GM12801 (cell line): ENCODE results near the gene EPX.

ENCODE experiments used
- TF ChIP-seq, protein P1 (sequence below): IDR thresholded peaks from one replicate; pipeline ENCODE4 v1.5.1; 2011; ENCODE audit warnings: control low read depth; ENCODE audit not compliant: insufficient read length; ENCODE audit errors: extremely low read depth

The EPX gene

GRCh38 chr17:58200024-58200633, 7.6 kb downstream of the EPX start:
- TF ChIP-seq, protein P1, sequence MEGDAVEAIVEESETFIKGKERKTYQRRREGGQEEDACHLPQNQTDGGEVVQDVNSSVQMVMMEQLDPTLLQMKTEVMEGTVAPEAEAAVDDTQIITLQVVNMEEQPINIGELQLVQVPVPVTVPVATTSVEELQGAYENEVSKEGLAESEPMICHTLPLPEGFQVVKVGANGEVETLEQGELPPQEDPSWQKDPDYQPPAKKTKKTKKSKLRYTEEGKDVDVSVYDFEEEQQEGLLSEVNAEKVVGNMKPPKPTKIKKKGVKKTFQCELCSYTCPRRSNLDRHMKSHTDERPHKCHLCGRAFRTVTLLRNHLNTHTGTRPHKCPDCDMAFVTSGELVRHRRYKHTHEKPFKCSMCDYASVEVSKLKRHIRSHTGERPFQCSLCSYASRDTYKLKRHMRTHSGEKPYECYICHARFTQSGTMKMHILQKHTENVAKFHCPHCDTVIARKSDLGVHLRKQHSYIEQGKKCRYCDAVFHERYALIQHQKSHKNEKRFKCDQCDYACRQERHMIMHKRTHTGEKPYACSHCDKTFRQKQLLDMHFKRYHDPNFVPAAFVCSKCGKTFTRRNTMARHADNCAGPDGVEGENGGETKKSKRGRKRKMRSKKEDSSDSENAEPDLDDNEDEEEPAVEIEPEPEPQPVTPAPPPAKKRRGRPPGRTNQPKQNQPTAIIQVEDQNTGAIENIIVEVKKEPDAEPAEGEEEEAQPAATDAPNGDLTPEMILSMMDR, result no peak

DNA sequence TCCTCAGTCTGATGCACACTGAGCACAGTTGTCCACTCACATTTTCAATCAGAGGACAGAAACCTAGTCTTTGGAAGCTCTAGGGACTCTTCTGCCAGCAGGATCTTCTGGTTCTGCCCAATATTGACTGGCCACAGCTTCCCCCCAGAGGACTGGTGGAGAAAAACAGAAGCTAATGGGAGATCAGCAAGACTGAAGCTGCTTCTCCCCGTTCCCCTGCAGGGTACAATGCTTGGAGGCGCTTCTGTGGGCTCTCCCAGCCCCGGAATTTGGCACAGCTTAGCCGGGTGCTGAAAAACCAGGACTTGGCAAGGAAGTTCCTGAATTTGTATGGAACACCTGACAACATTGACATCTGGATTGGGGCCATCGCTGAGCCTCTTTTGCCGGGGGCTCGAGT, 10.3 kb downstream of the EPX start:
- TF ChIP-seq, protein P1, result no peak

DNA sequence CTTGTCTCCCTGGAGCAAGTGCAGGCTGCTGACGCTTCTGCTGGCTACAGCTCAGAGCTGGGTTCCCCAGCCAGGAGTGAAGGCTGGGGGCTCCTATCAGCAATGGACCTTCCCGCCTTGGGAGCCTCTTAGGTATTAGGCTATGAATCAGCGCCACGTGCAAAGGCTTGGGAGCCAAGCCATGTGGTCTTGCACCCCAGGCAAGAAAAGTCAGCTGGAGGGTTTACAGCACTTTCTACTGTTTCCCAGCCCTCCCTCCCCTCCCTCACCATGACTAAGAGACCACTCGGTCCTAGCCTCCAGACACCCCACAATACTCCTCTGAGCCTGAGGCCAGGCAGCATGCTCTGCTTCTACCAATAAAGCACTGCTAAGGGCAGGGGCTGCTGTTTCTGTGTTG, 12.3 kb downstream of the EPX start:
- TF ChIP-seq, protein P1, result no peak

- TF ChIP-seq, protein P1, result no peak
Observed at GRCh38 chr17:58205936-58206335, 13.4 kb downstream of the EPX start.

DNA sequence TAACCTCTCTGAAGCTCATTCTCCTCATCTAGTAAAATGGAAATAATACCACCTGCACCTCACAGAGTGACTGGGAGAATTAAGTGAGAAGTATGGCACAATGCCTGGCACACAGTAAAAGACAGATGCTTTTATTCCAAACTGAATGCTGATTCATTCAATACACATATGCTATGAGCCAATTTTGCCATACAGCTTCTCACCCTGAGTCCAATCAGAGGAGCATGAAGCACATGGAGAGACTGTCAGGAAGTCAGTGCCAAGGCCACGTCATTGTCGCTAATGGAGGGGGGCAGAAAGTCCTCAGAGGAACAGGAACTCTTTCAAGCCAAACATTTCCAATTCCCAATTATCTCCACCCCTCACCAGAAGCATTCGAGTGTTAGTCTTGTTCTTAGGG, 14.9 kb downstream of the EPX start:
- TF ChIP-seq, protein P1, result no peak

GRCh38 chr17:58208344-58208743, 15.8 kb downstream of the EPX start:
- TF ChIP-seq, protein P1, result no peak

- TF ChIP-seq, protein P1, result no peak
Observed at GRCh38 chr17:58210922-58211321, 18.4 kb downstream of the EPX start.
